ENCODE data around the gene LAMB2. TPM values are rescaled to one million over a fixed set of nuclear protein-coding genes. Genes with fewer than 3 reads are reported as not detected.

The LAMB2 gene
- total and polyA plus RNA-seq, 10 of the 15 experiments (the other 5 are each of a cell fraction or from before 2014, with no cell fraction given): 0.13 to 3.2 (median 0.64) TPM; not detected in 3

DNA sequence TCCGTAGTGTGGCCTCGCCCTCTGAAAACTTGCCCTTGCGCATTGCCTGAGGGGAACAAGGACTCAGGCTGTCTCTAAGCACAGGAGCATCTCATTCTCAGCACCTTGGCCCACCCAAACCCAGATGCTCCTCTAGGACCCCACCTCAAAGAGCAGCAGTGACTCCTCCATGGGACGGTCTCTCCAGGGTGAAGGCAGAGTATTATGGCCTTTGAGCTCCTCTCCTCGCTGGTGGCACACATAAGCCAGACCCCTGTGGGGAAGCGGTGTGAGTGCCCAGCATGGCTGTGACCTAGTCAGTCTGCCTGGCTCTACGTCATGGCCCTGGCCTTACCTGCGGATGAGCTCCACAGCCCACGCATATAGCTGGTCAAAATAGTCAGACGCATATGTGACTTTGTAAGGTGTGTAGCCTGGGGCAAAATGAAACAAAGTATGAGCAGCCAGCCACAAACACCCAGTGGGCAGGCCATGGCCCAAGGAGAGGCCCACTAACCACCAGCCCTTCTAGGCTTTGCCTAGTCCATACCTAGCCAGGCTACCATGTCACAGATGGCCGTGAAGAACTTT is 32.7 kb downstream of the LAMB2 start:
- BruUV-seq (replicated peaks): no TSS peak
- in situ Hi-C loops (cut with MboI) (no loop called here), intact Hi-C loops (cut with micrococcal nuclease; ENCODE audit: unreplicated experiment) (no loop called here)
- WGBS (ENCODE audit: insufficient coverage, insufficient replicate concordance, low lambda C conversion rate, missing lambda C conversion rate): 92% methylated on average over 11 of the region's 11 CpGs
- H3K27ac ChIP-seq (ENCODE audit: control insufficient read depth, insufficient read depth): no peak overlapping the region
- H3K9me3 ChIP-seq (replicated peaks; ENCODE audit: control insufficient read depth, insufficient read depth, low read length): no peaks in the 10 kb centered on the region
- no peak overlapping the region for H3K4me2 ChIP-seq (ENCODE audit: control insufficient read depth, insufficient read depth)
- ChIA-PET SMC1A (ENCODE audit: uncharacterized antibody, unreplicated experiment) (no interaction called here), RAD21 (ENCODE audit: unreplicated experiment) (no interaction called here), POLR2A (no interaction called here), CTCF (no interaction called here)
- peaks cover 9% of the 10 kb centered on the region for H3K4me1 ChIP-seq (ENCODE audit: control insufficient read depth, insufficient read depth, low read length)
- H3K27me3 ChIP-seq (replicated peaks in 1 of 2; ENCODE audit: control insufficient read depth in 2 of 2, insufficient read depth in 2 of 2, low read length in 1 of 2): no peaks in the 10 kb centered on the region
- TF ChIP-seq SREBF1 (IDR thresholded peaks at IDR 0.05; ENCODE audit: low read length) (no peak), BRCA1 (IDR thresholded peaks at IDR 0.05; ENCODE audit: low read depth, low read length) (no peak), MYB (IDR thresholded peaks at IDR 0.05; ENCODE audit: borderline replicate concordance, low read depth, low read length) (no peak), TCF3 (IDR thresholded peaks at IDR 0.05; ENCODE audit: borderline replicate concordance, insufficient read depth, low read depth, low read length) (no peak), TAF1 (IDR thresholded peaks at IDR 0.05; ENCODE audit: borderline replicate concordance, low read depth, low read length) (no peak), MEF2B (IDR thresholded peaks at IDR 0.05; ENCODE audit: partially characterized antibody, poor library complexity, severe bottlenecking) (no peak), CBX3 (IDR thresholded peaks at IDR 0.05; ENCODE audit: borderline replicate concordance, low read depth) (no peak), NFXL1 (IDR thresholded peaks at IDR 0.05; ENCODE audit: borderline replicate concordance) (no peak)
- TF ChIP-seq, protein P1, sequence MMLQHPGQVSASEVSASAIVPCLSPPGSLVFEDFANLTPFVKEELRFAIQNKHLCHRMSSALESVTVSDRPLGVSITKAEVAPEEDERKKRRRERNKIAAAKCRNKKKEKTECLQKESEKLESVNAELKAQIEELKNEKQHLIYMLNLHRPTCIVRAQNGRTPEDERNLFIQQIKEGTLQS (IDR thresholded peaks at IDR 0.05; ENCODE audit: borderline replicate concordance, extremely low read depth, low read depth, low read length): no peak
- TF ChIP-seq, protein P2, sequence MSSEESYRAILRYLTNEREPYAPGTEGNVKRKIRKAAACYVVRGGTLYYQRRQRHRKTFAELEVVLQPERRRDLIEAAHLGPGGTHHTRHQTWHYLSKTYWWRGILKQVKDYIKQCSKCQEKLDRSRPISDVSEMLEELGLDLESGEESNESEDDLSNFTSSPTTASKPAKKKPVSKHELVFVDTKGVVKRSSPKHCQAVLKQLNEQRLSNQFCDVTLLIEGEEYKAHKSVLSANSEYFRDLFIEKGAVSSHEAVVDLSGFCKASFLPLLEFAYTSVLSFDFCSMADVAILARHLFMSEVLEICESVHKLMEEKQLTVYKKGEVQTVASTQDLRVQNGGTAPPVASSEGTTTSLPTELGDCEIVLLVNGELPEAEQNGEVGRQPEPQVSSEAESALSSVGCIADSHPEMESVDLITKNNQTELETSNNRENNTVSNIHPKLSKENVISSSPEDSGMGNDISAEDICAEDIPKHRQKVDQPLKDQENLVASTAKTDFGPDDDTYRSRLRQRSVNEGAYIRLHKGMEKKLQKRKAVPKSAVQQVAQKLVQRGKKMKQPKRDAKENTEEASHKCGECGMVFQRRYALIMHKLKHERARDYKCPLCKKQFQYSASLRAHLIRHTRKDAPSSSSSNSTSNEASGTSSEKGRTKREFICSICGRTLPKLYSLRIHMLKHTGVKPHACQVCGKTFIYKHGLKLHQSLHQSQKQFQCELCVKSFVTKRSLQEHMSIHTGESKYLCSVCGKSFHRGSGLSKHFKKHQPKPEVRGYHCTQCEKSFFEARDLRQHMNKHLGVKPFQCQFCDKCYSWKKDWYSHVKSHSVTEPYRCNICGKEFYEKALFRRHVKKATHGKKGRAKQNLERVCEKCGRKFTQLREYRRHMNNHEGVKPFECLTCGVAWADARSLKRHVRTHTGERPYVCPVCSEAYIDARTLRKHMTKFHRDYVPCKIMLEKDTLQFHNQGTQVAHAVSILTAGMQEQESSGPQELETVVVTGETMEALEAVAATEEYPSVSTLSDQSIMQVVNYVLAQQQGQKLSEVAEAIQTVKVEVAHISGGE (CRISPR knock-in tag; IDR thresholded peaks at IDR 0.05): no peak
- TF ChIP-seq, protein P3, sequence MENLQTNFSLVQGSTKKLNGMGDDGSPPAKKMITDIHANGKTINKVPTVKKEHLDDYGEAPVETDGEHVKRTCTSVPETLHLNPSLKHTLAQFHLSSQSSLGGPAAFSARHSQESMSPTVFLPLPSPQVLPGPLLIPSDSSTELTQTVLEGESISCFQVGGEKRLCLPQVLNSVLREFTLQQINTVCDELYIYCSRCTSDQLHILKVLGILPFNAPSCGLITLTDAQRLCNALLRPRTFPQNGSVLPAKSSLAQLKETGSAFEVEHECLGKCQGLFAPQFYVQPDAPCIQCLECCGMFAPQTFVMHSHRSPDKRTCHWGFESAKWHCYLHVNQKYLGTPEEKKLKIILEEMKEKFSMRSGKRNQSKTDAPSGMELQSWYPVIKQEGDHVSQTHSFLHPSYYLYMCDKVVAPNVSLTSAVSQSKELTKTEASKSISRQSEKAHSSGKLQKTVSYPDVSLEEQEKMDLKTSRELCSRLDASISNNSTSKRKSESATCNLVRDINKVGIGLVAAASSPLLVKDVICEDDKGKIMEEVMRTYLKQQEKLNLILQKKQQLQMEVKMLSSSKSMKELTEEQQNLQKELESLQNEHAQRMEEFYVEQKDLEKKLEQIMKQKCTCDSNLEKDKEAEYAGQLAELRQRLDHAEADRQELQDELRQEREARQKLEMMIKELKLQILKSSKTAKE (IDR thresholded peaks at IDR 0.05; ENCODE audit: low read depth, poor library complexity, severe bottlenecking): no peak
- no peaks in the 10 kb centered on the region; the same call in 1 of the 2 replicates for H4K20me1 ChIP-seq (ENCODE audit: control insufficient read depth, insufficient read depth)
- DNase-seq (ENCODE audit: low read depth, low spot score): no peak
- FAIRE-seq: no peak
- peaks cover 17% of the 10 kb centered on the region for H3K79me2 ChIP-seq (ENCODE audit: control insufficient read depth, insufficient read depth, low read length)
- no peak overlapping the region for H3K4me3 ChIP-seq
- H3K36me3 ChIP-seq (ENCODE audit: control insufficient read depth in 2 of 2, insufficient read depth in 2 of 2, low read length in 1 of 2): peaks cover 30 to 32% of the 10 kb centered on the region in 2 experiments
- ATAC-seq: no peak
- H3K9ac ChIP-seq (ENCODE audit: control insufficient read depth, insufficient read depth, low read length): no peak overlapping the region
- no peak overlapping the region for H2AFZ ChIP-seq (ENCODE audit: control insufficient read depth, low read depth, low read length)
